DOHH2 (cell line): ENCODE data around the gene PRAME.
"Not testable (repeated sequence)": the region's sequence is repeated elsewhere in the genome, so short reads cannot be mapped to it uniquely, and the experiment has no call there.

Experiments used
- H3F3A ChIP-seq: fragments of 200-600 bp; sonication (generic), shearing (Covaris generic); 2 replicates; pipeline ENCODE4 v1.6.0; 2016; ENCODE audit warnings: antibody characterized with exemption, mild to moderate bottlenecking; ENCODE audit not compliant: control insufficient read depth, insufficient read depth
- H3K27ac ChIP-seq: fragments of 200-600 bp; sonication (generic); 2 replicates; pipeline ENCODE4 v1.5.1; 2014; ENCODE audit warnings: low read depth, mild to moderate bottlenecking, low read length, moderate library complexity
- H3K27me3 ChIP-seq: fragments of 200-600 bp; sonication (generic); 2 replicates; pipeline ENCODE4 v1.6.1; 2014; ENCODE audit warnings: mild to moderate bottlenecking, low read length, mixed read lengths; ENCODE audit not compliant: control insufficient read depth
- H3K36me3 ChIP-seq: fragments of 200-600 bp; sonication (generic); 2 replicates; pipeline ENCODE4 v1.6.1; 2014; ENCODE audit warnings: mild to moderate bottlenecking, low read length, moderate library complexity, mixed read lengths; ENCODE audit not compliant: control insufficient read depth
- H3K4me1 ChIP-seq: fragments of 200-600 bp; sonication (generic); 2 replicates; pipeline ENCODE4 v1.6.1; 2014; ENCODE audit warnings: mild to moderate bottlenecking, low read length, mixed read lengths; ENCODE audit not compliant: control insufficient read depth
- H3K4me2 ChIP-seq: fragments of 200-600 bp; sonication (generic); 2 replicates; pipeline ENCODE4 v1.6.0; 2014; ENCODE audit warnings: mild to moderate bottlenecking, low read length, moderate library complexity
- H3K4me3 ChIP-seq: fragments of 200-600 bp; sonication (generic); 2 replicates; pipeline ENCODE4 v1.5.1; 2014; ENCODE audit warnings: mild to moderate bottlenecking, low read length, mixed read lengths
- H3K79me2 ChIP-seq: fragments of 200-600 bp; sonication (generic); 2 replicates; pipeline ENCODE4 v1.6.1; 2014; ENCODE audit warnings: mild to moderate bottlenecking, low read length, mixed read lengths; ENCODE audit not compliant: control insufficient read depth
- H3K9me2 ChIP-seq: fragments of 200-600 bp; sonication (generic); replicated peaks from 2 replicates; pipeline ENCODE4 v1.6.1; 2014; ENCODE audit warnings: mild to moderate bottlenecking, low read length, mixed read lengths; ENCODE audit not compliant: control insufficient read depth
- H3K9me3 ChIP-seq: fragments of 200-600 bp; sonication (generic); 2 replicates; pipeline ENCODE4 v1.6.1; 2014; ENCODE audit warnings: antibody characterized with exemption, low read length, mixed read lengths; ENCODE audit not compliant: control insufficient read depth, insufficient read depth
- H4K20me1 ChIP-seq: fragments of 200-600 bp; sonication (generic); 2 replicates; pipeline ENCODE4 v1.6.0; 2014; ENCODE audit warnings: low read depth, mild to moderate bottlenecking, antibody characterized with exemption, low read length, moderate library complexity; ENCODE audit not compliant: control insufficient read depth, insufficient read depth
- EZH2phosphoT487 ChIP-seq: fragments of 200-600 bp; sonication (generic); IDR thresholded peaks from 2 replicates; pipeline ENCODE4 v1.6.1; 2017; ENCODE audit warnings: borderline replicate concordance, mild to moderate bottlenecking, antibody characterized with exemption, low read length, moderate library complexity, mixed read lengths
- TF ChIP-seq, protein P1 (sequence below): fragments of 200-600 bp; sonication (generic); IDR thresholded peaks from one replicate; pipeline ENCODE4 v1.5.1; 2014; ENCODE audit warnings: antibody characterized with exemption, mild to moderate bottlenecking, low read depth, low read length; ENCODE audit not compliant: poor library complexity, severe bottlenecking

The PRAME gene

DNA sequence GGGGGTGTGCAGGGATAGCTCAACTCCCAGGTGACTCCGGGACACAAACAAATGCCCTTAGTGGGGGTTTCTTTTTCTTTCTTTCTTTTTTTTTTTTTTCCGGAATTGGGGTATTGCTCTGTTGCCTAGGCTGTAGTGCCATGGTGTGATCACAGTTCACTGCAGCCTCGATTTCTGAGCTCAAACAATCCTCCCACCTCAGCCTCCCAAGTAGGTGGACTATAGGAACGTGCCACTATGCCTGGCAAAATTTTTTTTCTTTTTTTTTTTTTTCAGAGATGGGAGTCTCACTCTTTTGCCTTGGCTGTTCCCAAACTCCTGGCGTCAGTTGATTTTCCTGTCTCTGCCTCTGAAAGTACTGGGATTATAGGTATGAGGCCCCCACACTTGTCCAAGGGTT, 25.2 kb downstream of the PRAME start:
- H3K27ac ChIP-seq = no peak overlapping the region
- no peaks in the 10 kb centered on the region for H3K9me3 ChIP-seq
- no peaks in the 10 kb centered on the region for H3F3A ChIP-seq
- no peak overlapping the region for H3K4me3 ChIP-seq
- H3K79me2 ChIP-seq = no peaks in the 10 kb centered on the region
- no peaks in the 10 kb centered on the region for H3K27me3 ChIP-seq
- H3K4me2 ChIP-seq = no peak overlapping the region
- H4K20me1 ChIP-seq = no peaks in the 10 kb centered on the region
- no peaks in the 10 kb centered on the region for H3K36me3 ChIP-seq
- H3K4me1 ChIP-seq = no peaks in the 10 kb centered on the region
- no peaks in the 10 kb centered on the region for H3K9me2 ChIP-seq
- TF ChIP-seq EZH2phosphoT487 = no peak

DNA sequence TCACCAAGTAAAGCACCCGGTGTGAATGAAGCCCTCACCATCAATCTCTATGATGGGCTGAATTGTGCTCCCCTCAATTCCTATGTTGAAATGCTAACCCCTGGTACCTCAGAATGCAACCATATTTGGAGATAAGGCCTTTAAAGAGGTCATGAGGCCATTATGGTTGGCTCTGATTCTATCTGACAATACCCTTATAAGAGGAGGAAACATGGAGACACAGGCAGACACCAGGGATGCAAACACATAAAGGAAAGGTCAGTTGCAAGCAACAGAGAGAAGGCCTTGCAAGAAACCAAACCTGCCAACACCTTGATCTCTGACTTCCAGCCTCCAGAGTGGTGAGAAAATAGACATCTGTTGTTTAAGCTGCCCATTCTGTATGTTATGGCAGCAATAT, 25.6 kb downstream of the PRAME start:
- Histone ChIP-seq H3K4me3 (no peak overlapping the region), H3K4me1 (no peaks in the 10 kb centered on the region), H3F3A (no peaks in the 10 kb centered on the region), H3K4me2 (no peak overlapping the region), H3K27me3 (no peaks in the 10 kb centered on the region), H3K79me2 (no peaks in the 10 kb centered on the region), H4K20me1 (no peaks in the 10 kb centered on the region), H3K27ac (no peak overlapping the region), H3K9me2 (no peaks in the 10 kb centered on the region), H3K36me3 (no peaks in the 10 kb centered on the region), H3K9me3 (no peaks in the 10 kb centered on the region)
- TF ChIP-seq, protein P1, sequence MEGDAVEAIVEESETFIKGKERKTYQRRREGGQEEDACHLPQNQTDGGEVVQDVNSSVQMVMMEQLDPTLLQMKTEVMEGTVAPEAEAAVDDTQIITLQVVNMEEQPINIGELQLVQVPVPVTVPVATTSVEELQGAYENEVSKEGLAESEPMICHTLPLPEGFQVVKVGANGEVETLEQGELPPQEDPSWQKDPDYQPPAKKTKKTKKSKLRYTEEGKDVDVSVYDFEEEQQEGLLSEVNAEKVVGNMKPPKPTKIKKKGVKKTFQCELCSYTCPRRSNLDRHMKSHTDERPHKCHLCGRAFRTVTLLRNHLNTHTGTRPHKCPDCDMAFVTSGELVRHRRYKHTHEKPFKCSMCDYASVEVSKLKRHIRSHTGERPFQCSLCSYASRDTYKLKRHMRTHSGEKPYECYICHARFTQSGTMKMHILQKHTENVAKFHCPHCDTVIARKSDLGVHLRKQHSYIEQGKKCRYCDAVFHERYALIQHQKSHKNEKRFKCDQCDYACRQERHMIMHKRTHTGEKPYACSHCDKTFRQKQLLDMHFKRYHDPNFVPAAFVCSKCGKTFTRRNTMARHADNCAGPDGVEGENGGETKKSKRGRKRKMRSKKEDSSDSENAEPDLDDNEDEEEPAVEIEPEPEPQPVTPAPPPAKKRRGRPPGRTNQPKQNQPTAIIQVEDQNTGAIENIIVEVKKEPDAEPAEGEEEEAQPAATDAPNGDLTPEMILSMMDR = no peak
- no peak for TF ChIP-seq EZH2phosphoT487

DNA sequence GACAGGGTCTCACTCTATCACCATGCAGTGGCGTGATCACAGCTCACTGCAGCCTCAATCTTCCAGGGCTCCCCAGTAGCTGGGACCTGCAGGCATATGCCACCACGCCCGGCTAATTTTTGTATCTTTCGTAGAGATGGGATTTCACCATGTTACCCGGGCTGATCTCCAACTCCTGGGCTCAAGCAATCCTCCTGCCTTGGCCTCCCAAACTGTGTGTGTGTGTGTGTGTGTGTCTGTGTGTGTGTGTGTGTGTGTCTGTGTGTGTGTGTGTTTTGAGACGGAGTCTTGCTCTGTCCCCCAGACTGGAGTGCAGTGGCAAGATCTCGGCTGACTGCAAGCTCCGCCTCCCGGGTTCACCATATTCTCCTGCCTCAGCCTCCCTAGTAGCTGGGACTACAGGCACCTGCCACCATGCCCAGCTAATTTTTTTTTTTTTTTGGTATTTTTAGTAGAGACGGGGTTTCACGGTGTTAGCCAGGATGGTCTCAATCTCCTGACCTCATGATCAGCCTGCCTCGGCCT, 26.5 kb downstream of the PRAME start:
- not testable (repeated sequence) for H3K9me3 ChIP-seq, H3K27ac ChIP-seq, H3K79me2 ChIP-seq, H3K36me3 ChIP-seq, H3K27me3 ChIP-seq, H3K4me1 ChIP-seq, H3K9me2 ChIP-seq, H4K20me1 ChIP-seq, H3K4me2 ChIP-seq, H3K4me3 ChIP-seq, H3F3A ChIP-seq

DNA sequence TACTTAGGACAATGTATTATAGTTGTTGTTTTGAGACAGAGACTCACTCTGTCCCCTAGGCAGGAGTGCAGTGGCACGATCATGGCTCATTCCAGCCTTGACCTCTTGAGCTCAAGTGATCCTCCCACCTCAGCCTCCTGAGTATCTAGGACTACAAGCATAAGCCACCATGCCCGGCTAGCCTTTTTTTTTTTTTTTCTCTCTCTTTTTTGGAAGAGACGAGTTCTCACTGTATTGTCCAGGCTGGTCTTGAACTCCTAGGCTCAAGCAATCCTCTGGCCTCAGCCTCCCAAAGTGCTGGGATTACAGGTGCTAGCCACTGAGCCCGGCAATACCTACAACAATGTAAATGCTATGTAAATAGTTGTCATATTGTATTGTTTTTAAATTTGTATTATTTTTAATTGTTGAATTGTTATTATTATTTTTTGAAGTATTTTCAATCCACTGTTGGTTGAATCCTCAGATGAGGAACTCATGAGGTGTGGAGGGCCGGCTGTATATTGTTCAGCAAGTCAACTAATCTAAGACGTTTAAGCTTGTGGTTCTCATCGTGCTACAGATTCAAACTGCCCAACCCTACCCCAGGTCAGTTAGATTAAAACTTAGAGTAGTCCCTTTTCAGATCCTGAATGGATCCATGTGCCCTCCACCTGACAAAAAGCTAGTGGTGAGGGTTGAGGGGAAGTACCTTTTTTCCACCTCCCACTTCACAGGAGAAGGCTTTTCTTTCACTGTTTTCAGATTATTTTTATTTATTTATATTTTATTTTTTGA, 27.1 kb downstream of the PRAME start:
- no peaks in the 10 kb centered on the region for H3K36me3 ChIP-seq
- no peaks in the 10 kb centered on the region for H3K9me3 ChIP-seq
- TF ChIP-seq, protein P1 = no peak
- no peak for TF ChIP-seq EZH2phosphoT487
- H3F3A ChIP-seq = no peaks in the 10 kb centered on the region
- H3K4me3 ChIP-seq = no peak overlapping the region
- no peak overlapping the region for H3K4me2 ChIP-seq
- no peaks in the 10 kb centered on the region for H3K79me2 ChIP-seq
- no peak overlapping the region for H3K27ac ChIP-seq
- no peaks in the 10 kb centered on the region for H3K27me3 ChIP-seq
- no peaks in the 10 kb centered on the region for H3K4me1 ChIP-seq
- no peaks in the 10 kb centered on the region for H4K20me1 ChIP-seq
- H3K9me2 ChIP-seq = no peaks in the 10 kb centered on the region
